Measurements from ENCODE around the gene LBX2. TPM values are rescaled to one million over a fixed set of nuclear protein-coding genes. Genes with fewer than 3 reads are reported as not detected.

LBX2 gene
- total and polyA plus RNA-seq, 2 of the 4 experiments (the other 2 are of a cell fraction) = 0.18 to 0.62 TPM

DNA sequence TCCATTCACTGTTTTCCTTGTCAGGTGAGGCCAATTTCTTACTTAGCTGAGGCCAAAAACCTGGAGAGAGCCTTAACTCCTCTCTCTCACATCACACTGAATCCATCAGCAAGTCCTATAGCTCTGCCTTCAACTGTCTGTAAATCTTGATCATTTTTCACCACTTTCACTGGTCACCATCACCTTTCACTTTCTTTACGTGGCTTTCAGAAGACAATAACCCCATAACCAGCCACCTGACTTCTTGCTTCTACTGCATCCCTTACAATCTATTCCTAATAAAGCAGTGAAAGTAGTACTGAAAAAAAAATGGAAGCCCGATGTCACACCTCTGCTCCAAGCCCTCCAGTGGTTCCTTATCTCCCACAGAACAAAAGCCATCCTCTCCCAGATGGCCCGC lies 46.6 kb upstream of the LBX2 start:
- POLR2A ChIA-PET (ENCODE audit: unreplicated experiment) = no interaction called here
- Histone ChIP-seq H3K27me3 (ENCODE audit: control insufficient read depth, insufficient read depth, low read length) (no peaks in the 10 kb centered on the region), H3K9me1 (ENCODE audit: insufficient read depth, low read length) (peaks cover 4% of the 10 kb centered on the region; the same call in 1 of the 2 replicates), H2AK9ac (replicated peaks; ENCODE audit: low read depth, low read length, poor library complexity) (no peak overlapping the region), H2BK5ac (ENCODE audit: low read depth, low read length, poor library complexity, severe bottlenecking) (no peak overlapping the region), H3K4me3 (ENCODE audit: insufficient read depth, low read depth, low read length) (no peak overlapping the region), H3K4me2 (ENCODE audit: low read depth, low read length) (no peak overlapping the region), H2BK15ac (ENCODE audit: low read depth, low read length) (no peak overlapping the region), H2BK120ac (ENCODE audit: low read depth, low read length) (no peak overlapping the region), H3K4ac (ENCODE audit: low read depth, low read length) (no peak overlapping the region), H4K8ac (ENCODE audit: low read depth in 2 of 2, low read length in 2 of 2) (no peak overlapping the region), H2AFZ (replicated peaks; ENCODE audit: low read length, poor library complexity) (no peak overlapping the region), H2AK5ac (ENCODE audit: low read depth, low read length) (no peak overlapping the region), H2BK20ac (ENCODE audit: low read depth, low read length) (no peak overlapping the region), H3K56ac (ENCODE audit: extremely low read depth, insufficient read depth, low read length) (no peak overlapping the region), H3K4me1 (ENCODE audit: control insufficient read depth, insufficient read depth, low read length) (peaks cover 11% of the 10 kb centered on the region), H3K36me3 (ENCODE audit: control insufficient read depth, insufficient read depth, low read length) (peaks cover 9% of the 10 kb centered on the region; the same call in 1 of the 2 replicates), H4K20me1 (ENCODE audit: insufficient read depth, low read length) (no peaks in the 10 kb centered on the region), H3K27ac (ENCODE audit: insufficient read depth, low read length) (no peak overlapping the region), H3K14ac (replicated peaks; ENCODE audit: low read depth, low read length) (no peak overlapping the region), H3K79me1 (ENCODE audit: low read depth in 1 of 2, low read length in 2 of 2) (peaks cover 12 to 21% of the 10 kb centered on the region in 2 experiments; a peak in 3 of 4 replicates), H3K18ac (ENCODE audit: low read depth, low read length) (no peak overlapping the region), H3K23ac (ENCODE audit: low read depth, low read length) (no peak overlapping the region), H4K5ac (ENCODE audit: low read depth, low read length) (no peak overlapping the region), H3K9ac (ENCODE audit: low read depth, low read length) (no peak overlapping the region), H4K91ac (ENCODE audit: insufficient read depth, low read depth, low read length) (no peak overlapping the region), H3K9me3 (ENCODE audit: control insufficient read depth, insufficient read depth, low read length) (no peaks in the 10 kb centered on the region)
- ATAC-seq (ENCODE audit: low read depth) (no peak), DNase-seq (no peak)
- BruUV-seq (replicated peaks) = no TSS peak
- dilution Hi-C loops (cut with HindIII; ENCODE audit: low sequenced_read_pairs, unreplicated experiment) = no loop called here
- intact Hi-C loops (cut with micrococcal nuclease) = no loop called here
- 100% methylated on average over 1 of the region's 3 CpGs; no CpG with 5 or more reads in 1 of the 2 experiments for WGBS, 2 experiments (ENCODE audit: extremely low coverage in 2 of 2, insufficient read length in 1 of 2)
- in situ Hi-C loops (cut with MboI; ENCODE audit: low sequenced_read_pairs) = no loop called here
- CTCF ChIA-PET = no interaction called here
- TF ChIP-seq, protein P1, sequence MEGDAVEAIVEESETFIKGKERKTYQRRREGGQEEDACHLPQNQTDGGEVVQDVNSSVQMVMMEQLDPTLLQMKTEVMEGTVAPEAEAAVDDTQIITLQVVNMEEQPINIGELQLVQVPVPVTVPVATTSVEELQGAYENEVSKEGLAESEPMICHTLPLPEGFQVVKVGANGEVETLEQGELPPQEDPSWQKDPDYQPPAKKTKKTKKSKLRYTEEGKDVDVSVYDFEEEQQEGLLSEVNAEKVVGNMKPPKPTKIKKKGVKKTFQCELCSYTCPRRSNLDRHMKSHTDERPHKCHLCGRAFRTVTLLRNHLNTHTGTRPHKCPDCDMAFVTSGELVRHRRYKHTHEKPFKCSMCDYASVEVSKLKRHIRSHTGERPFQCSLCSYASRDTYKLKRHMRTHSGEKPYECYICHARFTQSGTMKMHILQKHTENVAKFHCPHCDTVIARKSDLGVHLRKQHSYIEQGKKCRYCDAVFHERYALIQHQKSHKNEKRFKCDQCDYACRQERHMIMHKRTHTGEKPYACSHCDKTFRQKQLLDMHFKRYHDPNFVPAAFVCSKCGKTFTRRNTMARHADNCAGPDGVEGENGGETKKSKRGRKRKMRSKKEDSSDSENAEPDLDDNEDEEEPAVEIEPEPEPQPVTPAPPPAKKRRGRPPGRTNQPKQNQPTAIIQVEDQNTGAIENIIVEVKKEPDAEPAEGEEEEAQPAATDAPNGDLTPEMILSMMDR (conservative IDR thresholded peaks at IDR 0.05; ENCODE audit: low read depth, low read length) = no peak
- no peak for TF ChIP-seq SMC3 (IDR thresholded peaks at IDR 0.05; ENCODE audit: low read depth, low read length)
